Endothelial cell of umbilical vein (primary cell): ENCODE measurements around the gene COX8A. TPM values are rescaled to one million over a fixed set of nuclear protein-coding genes. Genes with fewer than 3 reads are reported as not detected.

Experiments used
- BruUV-seq: library from RNA; stranded (reverse); fragments of 400-500 nt; replicated peaks from 2 replicates; lab custom pipeline; 2021; lab: Mats Ljungman, UMichigan
- CTCF ChIA-PET: fragments of 300-600, 350-600 bp; sonication (Branson Sonifier 250); formaldehyde crosslinking; loops from one replicate; lab custom pipeline; 2021; ENCODE audit warnings: antibody characterized with exemption, inconsistent platforms; lab: Charles Lee
- POLR2A ChIA-PET: fragments of 300-600, 350-600 bp; sonication (Branson Sonifier 250); formaldehyde crosslinking; loops from one replicate; lab custom pipeline; 2021; ENCODE audit warnings: antibody characterized with exemption, inconsistent platforms; lab: Charles Lee
- DNase-seq: peaks from one replicate; pipeline ENCODE4 v3.0.0-alpha.2; 2011; ENCODE audit warnings: low read depth, low spot score
- FAIRE-seq: peaks from 2 replicates; lab custom pipeline; 2011; peaks lifted over from hg19 to GRCh38; lab: Jason Lieb, UNC
- H2AFZ ChIP-seq: 2 replicates; pipeline ENCODE4 v1.6.0; 2012; ENCODE audit warnings: low read depth, low read length, control low read depth, inconsistent platforms
- H3K27ac ChIP-seq: 2 replicates; pipeline ENCODE4 v1.5.1; 2011; ENCODE audit warnings: low read depth, mild to moderate bottlenecking, control low read depth, low read length, moderate library complexity; ENCODE audit not compliant: insufficient read depth
- H3K27me3 ChIP-seq, 2 experiments: 2 replicates each; pipeline versions ENCODE4 v1.6.0 to v1.6.1; 2011; ENCODE audit warnings: low read length in 2 of 2, mixed read lengths in 1 of 2; ENCODE audit not compliant: control insufficient read depth in 2 of 2, insufficient read depth in 2 of 2
- H3K36me3 ChIP-seq, 2 experiments: 2 replicates in 1 of 2; 3 replicates in 1 of 2; pipeline ENCODE4 v1.5.1; 2011; ENCODE audit warnings: low read length in 2 of 2, mild to moderate bottlenecking in 1 of 2, moderate library complexity in 1 of 2; ENCODE audit not compliant: control insufficient read depth in 2 of 2, insufficient read depth in 2 of 2; ENCODE audit errors: extremely low read depth in 1 of 2
- H3K4me1 ChIP-seq: 3 replicates; pipeline ENCODE4 v1.5.1; 2011; ENCODE audit warnings: mild to moderate bottlenecking, low read length; ENCODE audit not compliant: control insufficient read depth, insufficient read depth; ENCODE audit errors: extremely low read depth
- H3K4me2 ChIP-seq: 2 replicates; pipeline ENCODE4 v1.6.1; 2011; ENCODE audit warnings: low read length, control low read depth, mixed read lengths; ENCODE audit not compliant: insufficient read depth
- H3K4me3 ChIP-seq, 3 experiments: fragments of 200-600 bp in 1 of 3; sonication (generic), shearing (Covaris generic) in 1 of 3; replicated peaks in 1 of 3; 2 replicates each; pipeline ENCODE4 v1.5.1; 2011 to 2016; ENCODE audit warnings: control low read depth in 3 of 3, low read length in 3 of 3, mild to moderate bottlenecking in 2 of 3, inconsistent platforms in 1 of 3, low read depth in 1 of 3, moderate library complexity in 1 of 3; ENCODE audit not compliant: insufficient read depth in 1 of 3
- H3K79me2 ChIP-seq: 2 replicates; pipeline ENCODE4 v1.6.0; 2012; ENCODE audit warnings: low read length, inconsistent platforms; ENCODE audit not compliant: control insufficient read depth, insufficient read depth
- H3K9ac ChIP-seq: replicated peaks from 2 replicates; pipeline ENCODE3; 2011; ENCODE audit warnings: low read length, control low read depth; ENCODE audit not compliant: insufficient read depth; ENCODE audit errors: extremely low read depth
- H3K9me1 ChIP-seq: replicated peaks from 3 replicates; pipeline ENCODE4 v1.6.0; 2011; ENCODE audit warnings: mild to moderate bottlenecking, low read length; ENCODE audit not compliant: control insufficient read depth, insufficient read depth; ENCODE audit errors: extremely low read depth
- H3K9me3 ChIP-seq: replicated peaks from 2 replicates; pipeline ENCODE4 v1.5.1; 2012; ENCODE audit warnings: low read length, inconsistent platforms; ENCODE audit not compliant: control insufficient read depth, insufficient read depth
- H4K20me1 ChIP-seq: replicated peaks from 2 replicates; pipeline ENCODE3; 2011; ENCODE audit warnings: mild to moderate bottlenecking, low read length; ENCODE audit not compliant: control insufficient read depth, insufficient read depth; ENCODE audit errors: extremely low read depth
- CTCF ChIP-seq, 2 donors: IDR thresholded peaks; 1 replicate in 1 of 2; 2 replicates in 1 of 2; pipeline ENCODE4 v1.5.1; 2011; ENCODE audit warnings: low read length in 2 of 2, mild to moderate bottlenecking in 2 of 2, moderate library complexity in 2 of 2, control low read depth in 1 of 2, inconsistent platforms in 1 of 2, low read depth in 1 of 2; ENCODE audit not compliant: insufficient read depth in 1 of 2; ENCODE audit errors: extremely low read depth in 1 of 2
- EZH2 ChIP-seq: IDR thresholded peaks from 2 replicates; pipeline ENCODE4 v1.6.1; 2012; ENCODE audit warnings: borderline replicate concordance, low read depth, mild to moderate bottlenecking, moderate library complexity, low read length, inconsistent platforms; ENCODE audit not compliant: severe bottlenecking
- FOS ChIP-seq: IDR thresholded peaks from 2 replicates; pipeline ENCODE4 v1.6.1; 2011; ENCODE audit warnings: mild to moderate bottlenecking, low read length, moderate library complexity, borderline replicate concordance; ENCODE audit not compliant: insufficient read depth
- GATA2 ChIP-seq: IDR thresholded peaks from 2 replicates; pipeline ENCODE4 v1.7.0; 2011; ENCODE audit warnings: low read depth, mild to moderate bottlenecking, moderate library complexity, mixed read lengths, low read length; ENCODE audit not compliant: insufficient read length, insufficient read depth
- JUN ChIP-seq: IDR thresholded peaks from 2 replicates; pipeline ENCODE4 v1.6.1; 2011; ENCODE audit warnings: borderline replicate concordance, low read depth; ENCODE audit not compliant: insufficient read length, insufficient read depth
- MAX ChIP-seq: IDR thresholded peaks from 2 replicates; pipeline ENCODE4 v1.6.1; 2011; ENCODE audit not compliant: insufficient read depth, insufficient read length
- MYC ChIP-seq: IDR thresholded peaks from one replicate; pipeline ENCODE4 v1.6.1; 2011; ENCODE audit warnings: mild to moderate bottlenecking, low read depth, low read length
- POLR2A ChIP-seq: IDR thresholded peaks from 2 replicates; pipeline ENCODE4 v1.6.1; 2012; ENCODE audit warnings: low read depth, mild to moderate bottlenecking, control low read depth, low read length
- POLR2AphosphoS5 ChIP-seq: IDR thresholded peaks from 2 replicates; pipeline ENCODE4 v1.6.1; 2012; ENCODE audit warnings: low read depth, mild to moderate bottlenecking, control low read depth, low read length, moderate library complexity; ENCODE audit not compliant: insufficient read depth
- dilution Hi-C: fragments of 300-500 bp; cut with MboI; formaldehyde crosslinking; loops from one replicate; pipeline ENCODE4 v1.15.0; 2019; ENCODE audit warnings: low sequenced_read_pairs; ENCODE audit not compliant: extremely low pct_ligation_motif_present
- intact Hi-C: fragments of 100-400 bp; cut with micrococcal nuclease; formaldehyde crosslinking; loops from one replicate; pipeline ENCODE4 v1.10.0; 2022
- polyA plus RNA-seq, 4 experiments: library from polyadenylated mRNA; depleted of rRNA in 3 of 4; stranded (reverse) in 3 of 4; unstranded in 1 of 4; fragments of >200 nt; gene quantifications; 2 replicates each; pipeline versions ENCODE4 v1.2.1 to v1.2.3, GENCODE V29; 2011 to 2012; ENCODE audit warnings: missing spikeins in 1 of 4
- total RNA-seq: library from RNA; stranded (reverse); gene quantifications from 2 replicates; pipeline ENCODE4 v1.2.3, GENCODE V29; 2021

Gene COX8A
- total and polyA plus RNA-seq, 2 donors (not counting 3 experiments of a cell fraction or from before 2014, with no cell fraction given), result 339 to 930 TPM

DNA sequence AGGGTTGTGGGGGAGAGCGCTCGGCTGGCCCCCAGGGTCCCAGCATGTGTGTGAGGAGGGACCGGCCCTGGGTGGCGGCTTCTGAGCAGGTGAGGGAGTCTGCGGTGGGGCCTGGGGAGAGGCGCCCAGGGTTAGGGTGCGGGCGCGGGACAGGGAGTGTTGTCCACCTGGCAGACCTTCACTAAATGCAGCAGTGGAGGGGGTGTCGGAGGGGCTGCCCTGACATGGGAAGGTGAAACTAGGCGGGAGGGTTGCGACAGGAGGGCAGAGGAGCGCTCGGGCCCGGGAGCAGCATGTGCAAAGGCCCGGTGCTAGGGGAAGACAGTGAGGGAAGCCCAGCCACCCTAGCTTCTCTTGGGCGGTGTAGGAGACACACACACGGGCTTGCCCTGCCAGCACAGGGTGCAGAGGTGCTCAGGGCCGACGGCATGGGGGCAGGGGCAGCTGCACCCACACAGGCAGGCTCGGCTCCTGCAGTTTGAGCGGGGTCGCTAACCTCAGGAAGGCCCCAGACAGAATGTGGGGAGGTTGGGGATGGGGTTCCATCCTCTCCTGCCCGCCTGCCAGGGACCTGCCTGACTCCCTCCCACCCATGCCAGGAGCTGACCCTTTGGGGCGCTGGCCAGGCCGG is 34.0 kb downstream of the COX8A start:
- BruUV-seq, result no TSS peak
- peaks cover 19% of the 10 kb centered on the region for H3K4me1 ChIP-seq
- H3K36me3 ChIP-seq, result no peaks in the 10 kb centered on the region
- intact Hi-C loops (no loop called here), dilution Hi-C loops (no loop called here)
- CTCF ChIA-PET, result interaction anchor here (0.6 to 1.5 kb wide), 9 partner anchors 8 to 1267 kb away, joined by 3 to 10 read pairs (median 3); no protein-coding TSS in a partner anchor
- no peak overlapping the region for H3K4me3 ChIP-seq
- DNase-seq (no peak), FAIRE-seq (no peak)
- H4K20me1 ChIP-seq, result no peaks in the 10 kb centered on the region
- no peaks in the 10 kb centered on the region for H3K27me3 ChIP-seq
- POLR2A ChIA-PET, result interaction anchor here (0.6 kb wide), 1 partner anchor 176 kb away, joined by 7 read pairs; no protein-coding TSS in a partner anchor
- H2AFZ ChIP-seq, result no peak overlapping the region
- no peak overlapping the region for H3K9ac ChIP-seq
- no peak overlapping the region for H3K27ac ChIP-seq
- TF ChIP-seq JUN, result no peak
- H3K9me3 ChIP-seq, result no peaks in the 10 kb centered on the region
- no peak overlapping the region for H3K4me2 ChIP-seq
- H3K79me2 ChIP-seq, result no peaks in the 10 kb centered on the region
- no peaks in the 10 kb centered on the region for H3K9me1 ChIP-seq

DNA sequence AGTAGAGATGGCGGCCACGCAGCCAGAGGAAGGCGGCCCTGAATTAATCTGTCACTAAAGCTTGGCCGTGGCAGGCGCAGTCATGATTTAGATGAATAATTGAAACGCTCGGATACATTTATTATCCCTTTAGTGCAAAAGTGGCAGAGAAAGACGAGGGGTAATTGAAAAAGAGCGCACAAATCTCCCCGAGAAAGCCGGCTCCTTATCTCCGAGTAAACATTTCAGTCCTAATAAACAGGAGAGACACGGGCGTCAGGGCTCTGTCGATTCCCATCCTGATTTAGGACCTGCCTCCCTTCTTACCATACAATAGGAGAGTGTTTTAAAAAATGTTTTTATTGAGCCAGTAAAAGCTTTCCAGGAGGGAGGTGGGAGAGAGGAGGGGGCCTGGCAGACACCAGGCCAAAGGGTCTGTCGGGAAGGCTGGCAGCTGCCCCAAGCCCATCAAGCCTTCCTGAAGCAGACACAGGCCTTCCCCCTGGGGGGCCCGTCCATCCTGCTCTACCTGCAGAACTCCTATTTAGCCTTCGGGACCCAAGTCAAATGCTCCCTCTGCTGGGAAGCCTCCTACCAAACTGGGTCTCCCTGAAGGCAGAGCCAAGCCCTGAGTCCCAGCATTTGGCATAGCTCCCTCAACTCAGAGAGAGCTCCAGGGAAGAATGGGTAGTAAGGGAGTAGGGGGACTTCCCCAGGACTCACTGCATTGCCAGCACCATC is 34.7 kb downstream of the COX8A start:
- H3K9me1 ChIP-seq, result no peaks in the 10 kb centered on the region
- H3K4me3 ChIP-seq, result no peak overlapping the region
- intact Hi-C loops (no loop called here), dilution Hi-C loops (no loop called here)
- no peaks in the 10 kb centered on the region for H3K9me3 ChIP-seq
- no TSS peak for BruUV-seq
- H3K36me3 ChIP-seq, result no peaks in the 10 kb centered on the region
- no peak overlapping the region for H3K4me2 ChIP-seq
- no peak overlapping the region for H3K27ac ChIP-seq
- ChIA-PET CTCF (interaction anchor here (0.6 to 1.3 kb wide), 2 partner anchors 142 to 1266 kb away, joined by 3 to 4 read pairs; no protein-coding TSS in a partner anchor), POLR2A (no interaction called here)
- TF ChIP-seq FOS (no peak), GATA2 (no peak), EZH2 (no peak), POLR2A (no peak), JUN (no peak), POLR2AphosphoS5 (no peak), MAX (no peak), CTCF (IDR thresholded peaks at IDR 0.05; ENCODE audit: extremely low read depth in 1 of 2, insufficient read depth in 1 of 2, low read depth in 1 of 2, low read length in 2 of 2) (no peak), MYC (no peak)
- FAIRE-seq (no peak), DNase-seq (no peak)
- no peaks in the 10 kb centered on the region for H4K20me1 ChIP-seq
- no peak overlapping the region for H3K9ac ChIP-seq
- H3K4me1 ChIP-seq, result peaks cover 12% of the 10 kb centered on the region
- no peaks in the 10 kb centered on the region for H3K27me3 ChIP-seq
- no peaks in the 10 kb centered on the region for H3K79me2 ChIP-seq
- no peak overlapping the region for H2AFZ ChIP-seq
